GM21515 (cell line): Measurements from ENCODE around the gene PTPRO.

Experiments
- ATAC-seq: cut with Tn5 transposase; IDR thresholded peaks from one replicate; pipeline ENCODE4 v1.9.1; 2021; ENCODE audit not compliant: unreplicated experiment

Gene PTPRO

GRCh38 chr12:15322164-15323061, at the start of gene PTPRO:
TSS of gene PTPRO (plus strand) at chr12:15322508.
- ATAC-seq: no peak

GRCh38 chr12:15273896-15274295, 48.4 kb upstream of the PTPRO start:
- no peak for ATAC-seq

GRCh38 chr12:15274561-15274967, 47.7 kb upstream of the PTPRO start:
- ATAC-seq: no peak

GRCh38 chr12:15276088-15276698, 46.1 kb upstream of the PTPRO start:
- ATAC-seq: no peak

GRCh38 chr12:15278816-15279658, 43.3 kb upstream of the PTPRO start:
- no peak for ATAC-seq

- ATAC-seq: no peak
These were observed 41.4 kb upstream of the PTPRO start for GRCh38 chr12:15280930-15281329.

GRCh38 chr12:15289192-15289591, 33.1 kb upstream of the PTPRO start:
- ATAC-seq: no peak

- ATAC-seq: no peak
These were observed 28.6 kb upstream of the PTPRO start for GRCh38 chr12:15293731-15294130.

- no peak for ATAC-seq
These were observed 22.4 kb upstream of the PTPRO start for GRCh38 chr12:15299947-15300346.

- no peak for ATAC-seq
These were observed 18.0 kb upstream of the PTPRO start for GRCh38 chr12:15304296-15304695.

GRCh38 chr12:15306605-15307004, 15.7 kb upstream of the PTPRO start:
- ATAC-seq: no peak

GRCh38 chr12:15307079-15307478, 15.2 kb upstream of the PTPRO start:
- ATAC-seq: no peak

GRCh38 chr12:15318841-15319240, 3.5 kb upstream of the PTPRO start:
- ATAC-seq: no peak

- ATAC-seq: no peak
These were observed 1.4 kb upstream of the PTPRO start for GRCh38 chr12:15320881-15321280.

GRCh38 chr12:15323480-15323879, 1.2 kb downstream of the PTPRO start:
- ATAC-seq: no peak

GRCh38 chr12:15329891-15330290, 7.6 kb downstream of the PTPRO start:
- no peak for ATAC-seq

GRCh38 chr12:15334225-15334624, 11.9 kb downstream of the PTPRO start:
- ATAC-seq: no peak

- ATAC-seq: no peak
These were observed 13.7 kb downstream of the PTPRO start for GRCh38 chr12:15335959-15336358.

- ATAC-seq: no peak
These were observed 14.7 kb downstream of the PTPRO start for GRCh38 chr12:15336768-15337553.

GRCh38 chr12:15341371-15341770, 19.1 kb downstream of the PTPRO start:
- ATAC-seq: no peak

- no peak for ATAC-seq
These were observed 22.3 kb downstream of the PTPRO start for GRCh38 chr12:15344561-15344960.
